HUES64 (cell line): ENCODE measurements around the gene COX19.
"Not testable (repeated sequence)": the region's sequence is repeated elsewhere in the genome, so short reads cannot be mapped to it uniquely, and the experiment has no call there.

ENCODE experiments used
- H3K27ac ChIP-seq: 2 replicates; pipeline ENCODE4 v1.7.0; 2013; ENCODE audit warnings: low read depth, low read length, inconsistent platforms
- H3K27me3 ChIP-seq: 2 replicates; pipeline ENCODE4 v1.6.1; 2013; ENCODE audit warnings: mild to moderate bottlenecking, low read length; ENCODE audit not compliant: insufficient read depth
- H3K36me3 ChIP-seq: 2 replicates; pipeline ENCODE4 v1.6.1; 2013; ENCODE audit warnings: mild to moderate bottlenecking, low read length; ENCODE audit not compliant: insufficient read depth
- H3K4me1 ChIP-seq: 2 replicates; pipeline ENCODE4 v1.6.1; 2013; ENCODE audit warnings: mild to moderate bottlenecking, low read length, moderate library complexity; ENCODE audit not compliant: insufficient read depth
- H3K4me3 ChIP-seq: 2 replicates; pipeline ENCODE4 v1.5.1; 2013; ENCODE audit warnings: mild to moderate bottlenecking, low read length, moderate library complexity
- H3K9ac ChIP-seq: 2 replicates; pipeline ENCODE4 v1.6.1; 2013; ENCODE audit warnings: mild to moderate bottlenecking, low read depth, low read length
- H3K9me3 ChIP-seq: 2 replicates; pipeline ENCODE4 v1.6.1; 2013; ENCODE audit warnings: low read depth, low read length; ENCODE audit not compliant: insufficient read depth
- WGBS: fragments of 150-250, 120-280 bp; methylation state at CpG from one replicate; pipeline ENCODE4 v1.1.7; 2013; ENCODE audit warnings: missing lambda C conversion rate; 5-methylcytosine and 5-hydroxymethylcytosine counted together

Gene COX19

DNA sequence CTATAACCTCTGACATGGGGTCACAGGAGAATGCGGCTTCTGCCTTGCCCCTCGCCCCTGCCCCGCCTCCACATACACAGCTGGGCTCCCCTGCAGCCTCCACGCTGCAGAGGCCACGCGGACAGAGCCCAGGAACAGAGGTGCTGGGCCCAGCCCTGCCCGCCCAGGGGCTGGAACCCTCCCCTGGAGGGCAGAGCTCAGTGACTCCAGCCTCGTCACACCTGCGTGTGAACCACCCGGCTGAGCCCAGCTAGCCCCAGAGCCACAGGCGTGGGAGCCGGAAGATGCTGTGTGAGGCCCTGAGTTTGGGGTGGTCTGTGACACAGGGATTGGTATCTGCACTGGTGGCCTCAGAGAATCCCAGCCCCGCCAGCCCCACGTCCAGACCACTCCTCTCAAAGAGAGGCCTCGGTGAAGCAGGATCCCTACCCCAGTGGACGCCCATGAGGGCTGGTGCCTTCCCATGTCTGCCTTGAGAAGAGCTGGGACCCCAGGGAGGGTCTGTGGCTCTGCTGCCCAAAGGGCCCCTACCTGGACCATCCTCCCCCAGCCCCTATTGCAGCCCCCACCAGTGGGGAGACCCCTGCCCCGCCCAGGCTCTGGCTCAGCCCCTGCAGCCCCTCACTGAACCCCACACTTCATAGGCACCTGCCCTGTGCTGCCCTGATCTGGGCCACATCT lies 12.8 kb downstream of the COX19 start:
- 94% methylated on average over 17 of the region's 17 CpGs for WGBS
- H3K27me3 ChIP-seq: no peaks in the 10 kb centered on the region
- no peak overlapping the region for H3K4me3 ChIP-seq
- no peak overlapping the region for H3K9ac ChIP-seq
- H3K4me1 ChIP-seq: no peaks in the 10 kb centered on the region
- H3K36me3 ChIP-seq: peaks cover 10% of the 10 kb centered on the region; the same call in 1 of the 2 replicates
- H3K27ac ChIP-seq: no peak overlapping the region
- H3K9me3 ChIP-seq: no peaks in the 10 kb centered on the region

DNA sequence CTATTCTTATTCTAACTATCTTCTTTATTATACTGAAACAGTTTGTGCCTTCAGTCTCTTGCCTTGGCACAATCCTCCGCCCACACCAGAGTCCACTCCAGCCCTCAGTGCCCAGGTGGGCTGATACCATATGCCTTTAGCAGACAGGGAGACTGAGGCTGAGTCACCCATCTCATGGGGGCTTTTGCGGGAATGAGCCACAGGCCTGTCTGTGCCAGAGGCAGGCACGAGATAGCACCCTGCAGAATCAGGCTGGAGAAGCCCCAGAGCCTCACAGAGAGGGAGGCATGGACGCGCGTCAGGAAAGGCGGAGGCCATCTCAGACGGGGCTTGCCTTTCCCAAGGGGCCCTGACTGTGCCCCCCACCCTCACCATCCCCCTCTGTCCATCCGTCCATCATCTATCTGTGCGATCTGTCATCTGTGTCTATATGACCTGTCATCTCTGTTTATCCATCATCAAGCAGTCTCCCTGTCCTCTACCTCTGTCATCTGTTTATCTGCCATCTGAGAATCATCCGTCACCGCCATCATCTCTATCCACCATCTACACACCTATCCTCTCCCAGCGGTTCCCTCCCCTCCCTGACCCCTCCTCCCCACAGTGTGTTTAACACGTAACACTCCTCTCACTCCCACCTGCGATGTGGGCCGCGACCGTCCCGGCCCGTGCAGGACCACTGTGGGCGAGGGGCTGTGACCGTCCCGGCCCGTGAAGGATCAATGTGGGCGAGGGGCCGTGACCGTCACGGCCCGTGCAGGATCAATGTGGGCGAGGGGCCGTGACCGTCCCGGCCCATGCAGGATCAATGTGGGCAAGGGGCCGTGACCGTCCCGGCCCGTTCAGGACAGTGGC lies 13.6 kb downstream of the COX19 start:
- no peak overlapping the region for H3K9ac ChIP-seq
- WGBS: 93% methylated on average over 37 of the region's 37 CpGs
- H3K4me1 ChIP-seq: no peaks in the 10 kb centered on the region

DNA sequence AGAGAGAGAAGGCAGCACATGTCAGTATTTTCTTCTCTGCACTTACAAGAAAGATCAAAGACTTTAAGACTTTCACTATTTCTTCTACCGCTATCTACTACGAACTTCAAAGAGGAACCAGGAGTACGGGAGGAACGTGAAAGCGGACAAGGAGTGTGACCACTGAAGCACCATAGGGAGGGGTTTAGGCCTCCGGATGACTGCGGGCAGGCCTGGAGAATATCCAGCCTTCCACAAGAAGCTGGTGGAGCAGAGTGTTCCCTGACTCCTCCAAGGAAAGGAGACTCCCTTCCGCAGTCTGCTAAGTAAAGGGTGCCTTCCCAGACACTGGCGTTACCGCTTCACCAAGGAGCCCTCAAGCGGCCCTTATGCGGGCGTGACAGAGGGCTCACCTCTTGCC lies 14.4 kb downstream of the COX19 start:
- H3K27ac ChIP-seq, H3K9me3 ChIP-seq, H3K4me1 ChIP-seq, H3K27me3 ChIP-seq, H3K9ac ChIP-seq, H3K36me3 ChIP-seq, H3K4me3 ChIP-seq: not testable (repeated sequence)
- WGBS: 86% methylated on average over 12 of the region's 13 CpGs

More for the DNA sequence above, 13.6 kb downstream of the COX19 start:
- no peaks in the 10 kb centered on the region for H3K9me3 ChIP-seq
- H3K27ac ChIP-seq: no peak overlapping the region
- no peaks in the 10 kb centered on the region for H3K27me3 ChIP-seq
- peaks cover 3% of the 10 kb centered on the region; the same call in 1 of the 2 replicates for H3K36me3 ChIP-seq
- no peak overlapping the region for H3K4me3 ChIP-seq

GRCh38 chr7:960269-960871 lies 15.0 kb downstream of the COX19 start:
- no peaks in the 10 kb centered on the region for H3K9me3 ChIP-seq
- no peak overlapping the region for H3K27ac ChIP-seq
- H3K36me3 ChIP-seq: no peaks in the 10 kb centered on the region
- H3K9ac ChIP-seq: no peak overlapping the region
- H3K4me3 ChIP-seq: no peak overlapping the region
- H3K4me1 ChIP-seq: no peaks in the 10 kb centered on the region
- peaks cover 7% of the 10 kb centered on the region for H3K27me3 ChIP-seq
- 93% methylated on average over 29 of the region's 31 CpGs for WGBS

DNA sequence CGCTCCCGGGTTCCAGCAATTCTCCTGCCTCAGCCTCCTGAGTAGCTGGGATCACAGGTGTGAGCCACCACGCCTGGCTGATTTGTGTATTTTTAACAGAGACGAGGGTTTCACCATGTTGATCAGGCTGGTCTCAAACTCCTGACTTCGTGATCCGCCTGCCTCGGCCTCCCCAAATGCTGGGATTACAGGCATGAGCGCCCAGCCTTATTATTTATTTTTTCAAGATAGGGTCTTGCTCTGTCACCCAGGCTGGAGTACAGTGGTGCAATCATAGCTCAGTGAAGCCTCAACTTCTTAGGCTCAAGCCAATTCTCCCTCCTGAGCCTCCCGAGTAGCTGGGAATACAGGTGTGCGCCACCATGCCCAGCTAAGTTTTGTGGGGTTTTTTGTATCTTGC lies 15.6 kb downstream of the COX19 start:
- not testable (repeated sequence) for H3K9me3 ChIP-seq, H3K4me3 ChIP-seq, H3K36me3 ChIP-seq, H3K9ac ChIP-seq, H3K27ac ChIP-seq, H3K4me1 ChIP-seq
- peaks cover 13% of the 10 kb centered on the region for H3K27me3 ChIP-seq
- WGBS: 96% methylated on average over 10 of the region's 10 CpGs

DNA sequence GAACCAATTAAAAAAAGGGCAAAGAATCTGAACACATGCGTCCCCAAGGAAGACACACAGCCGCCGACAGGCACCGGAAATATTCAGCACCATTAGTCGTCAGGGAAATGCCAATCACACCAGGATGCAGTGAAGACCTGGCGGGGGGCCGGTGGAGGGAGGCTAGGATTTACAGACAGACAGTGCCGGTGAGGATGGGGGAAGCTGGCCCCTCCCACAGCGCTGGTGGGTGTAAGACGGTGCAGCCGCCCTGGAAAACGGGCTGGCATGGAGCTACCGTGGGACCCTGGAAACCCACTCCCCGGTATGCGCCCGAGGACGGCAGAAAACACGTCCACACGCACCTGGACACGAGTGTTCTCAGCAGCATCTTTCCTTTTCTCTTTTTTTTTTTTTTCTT lies 16.1 kb downstream of the COX19 start:
- H3K9me3 ChIP-seq: no peaks in the 10 kb centered on the region
- peaks cover 14% of the 10 kb centered on the region for H3K27me3 ChIP-seq
- 55% methylated on average over 20 of the region's 20 CpGs for WGBS
- H3K4me3 ChIP-seq: no peak overlapping the region
- H3K36me3 ChIP-seq: no peaks in the 10 kb centered on the region
- H3K9ac ChIP-seq: no peak overlapping the region
- H3K4me1 ChIP-seq: no peaks in the 10 kb centered on the region
- no peak overlapping the region for H3K27ac ChIP-seq

- no peak overlapping the region for H3K9ac ChIP-seq
- H3K4me3 ChIP-seq: no peak overlapping the region
- no peak overlapping the region for H3K27ac ChIP-seq
- H3K4me1 ChIP-seq: no peaks in the 10 kb centered on the region
- peaks cover 19% of the 10 kb centered on the region for H3K27me3 ChIP-seq
- H3K9me3 ChIP-seq: no peaks in the 10 kb centered on the region
- WGBS: 84% methylated on average over 36 of the region's 36 CpGs
- H3K36me3 ChIP-seq: no peaks in the 10 kb centered on the region
Measured at GRCh38 chr7:958221-959200, 16.8 kb downstream of the COX19 start.

DNA sequence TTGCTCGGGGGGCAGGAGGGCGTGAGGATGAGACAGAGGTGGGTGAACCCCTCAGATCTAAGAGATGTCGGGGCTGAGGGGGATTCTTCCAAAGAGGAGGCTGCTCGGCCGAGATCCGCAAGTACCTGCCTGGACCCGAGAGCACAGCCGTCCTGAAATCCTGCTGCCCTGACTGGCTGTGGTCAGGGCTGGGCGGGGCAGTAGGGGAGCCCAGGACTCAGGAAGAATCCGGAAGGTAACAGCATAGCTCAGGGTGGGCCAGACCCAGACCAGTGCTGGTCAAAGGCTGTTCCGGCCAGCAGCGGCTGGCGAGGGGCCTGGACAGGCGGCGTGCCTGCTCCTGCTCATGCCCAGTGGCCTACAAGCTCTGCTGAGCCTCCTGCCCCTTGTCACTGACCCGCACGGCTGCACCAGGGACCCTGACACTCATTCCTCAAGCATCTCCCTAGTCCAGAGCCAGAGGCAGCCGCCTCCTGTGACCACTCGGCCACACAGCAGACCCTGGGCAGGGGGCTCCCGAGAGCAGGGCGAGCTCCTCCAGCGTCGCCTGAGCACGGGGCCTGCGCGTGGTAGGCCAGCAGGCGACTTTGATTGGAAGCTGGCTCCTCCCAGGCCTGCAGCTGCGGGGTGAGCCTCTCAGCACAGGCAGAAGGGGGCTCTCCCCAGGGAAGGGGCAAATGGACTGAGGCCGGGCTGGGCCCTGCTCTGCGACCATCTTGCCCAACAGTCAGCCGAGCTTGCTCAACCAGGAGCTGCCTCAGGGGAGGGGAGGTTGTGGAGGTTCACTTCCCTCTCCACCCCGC lies 17.7 kb downstream of the COX19 start:
- H3K4me3 ChIP-seq: no peak overlapping the region
- no peak overlapping the region for H3K27ac ChIP-seq
- H3K36me3 ChIP-seq: no peaks in the 10 kb centered on the region
- H3K9me3 ChIP-seq: no peaks in the 10 kb centered on the region
- 81% methylated on average over 32 of the region's 32 CpGs for WGBS
- H3K27me3 ChIP-seq: peaks cover 27% of the 10 kb centered on the region
- no peaks in the 10 kb centered on the region for H3K4me1 ChIP-seq
- H3K9ac ChIP-seq: no peak overlapping the region; the same call in 1 of the 2 replicates

GRCh38 chr7:956031-956430 lies 19.3 kb downstream of the COX19 start:
- H3K4me3 ChIP-seq: no peak overlapping the region
- H3K4me1 ChIP-seq: no peaks in the 10 kb centered on the region
- no peak overlapping the region for H3K9ac ChIP-seq
- no peaks in the 10 kb centered on the region for H3K36me3 ChIP-seq
- 92% methylated on average over 10 of the region's 10 CpGs for WGBS
- no peaks in the 10 kb centered on the region for H3K9me3 ChIP-seq
- peaks cover 32% of the 10 kb centered on the region for H3K27me3 ChIP-seq
- no peak overlapping the region for H3K27ac ChIP-seq
